Thyroid gland (tissue), 4 donors: ENCODE data around the gene HID1. TPM values are rescaled to one million over a fixed set of nuclear protein-coding genes. Genes with fewer than 3 reads are reported as not detected.

Experiments
- DNase-seq, 2 donors: peaks; one replicate each; pipeline ENCODE4 v3.0.0-alpha.2; 2019
- H3K27ac ChIP-seq, 3 donors: fragments of 200-600 bp; sonication (generic); 1 replicate in 2 of 3; 2 replicates in 1 of 3; pipeline ENCODE4 v1.5.1; 2016 to 2019; ENCODE audit warnings: mild to moderate bottlenecking in 1 of 3, moderate library complexity in 1 of 3
- H3K27me3 ChIP-seq: fragments of 200-600 bp; sonication (generic); one replicate; pipeline ENCODE4 v1.5.1; 2019
- H3K36me3 ChIP-seq, 2 donors: fragments of 200-600 bp; sonication (generic); one replicate each; pipeline ENCODE4 v1.5.1; 2016 to 2019
- H3K4me1 ChIP-seq, 2 donors: fragments of 200-600 bp; sonication (generic); one replicate each; pipeline ENCODE4 v1.5.1; 2017 to 2019
- H3K4me3 ChIP-seq, 3 donors: fragments of 200-600 bp; sonication (generic); replicated peaks in 1 of 3; 1 replicate in 2 of 3; 2 replicates in 1 of 3; pipeline ENCODE4 v1.5.1; 2016; ENCODE audit warnings: mild to moderate bottlenecking in 1 of 3
- H3K9me3 ChIP-seq: fragments of 200-600 bp; sonication (generic); one replicate; pipeline ENCODE4 v1.5.1; 2017
- POLR2A ChIP-seq, 2 donors: fragments of 450-650 bp; IDR thresholded peaks; one replicate each; pipeline ENCODE4 v1.6.1; 2017; ENCODE audit warnings: antibody characterized with exemption in 2 of 2, mild to moderate bottlenecking in 2 of 2, moderate library complexity in 1 of 2
- WGBS, 2 donors: methylation state at CpG; one replicate each; pipeline ENCODE4 v1.1.5; 2017; 5-methylcytosine and 5-hydroxymethylcytosine counted together
- intact Hi-C: fragments of 100-400 bp; cut with DNase I; formaldehyde crosslinking; loops from one replicate; pipeline ENCODE4 v1.15.1; 2023
- total RNA-seq, 4 donors: library from RNA; depleted of rRNA; stranded (reverse); fragments of >200 nt; gene quantifications; one replicate each; pipeline ENCODE4 v1.2.3, GENCODE V29; 2016
- TF ChIP-seq, protein P1 (sequence below), 6 experiments: fragments of 200-600 bp in 3 of 6; fragments of 450-650 bp in 3 of 6; sonication (generic) in 3 of 6; IDR thresholded peaks; one replicate each; pipeline ENCODE4 v1.5.1; 2016 to 2019; ENCODE audit warnings: antibody characterized with exemption in 6 of 6, mild to moderate bottlenecking in 2 of 6, inconsistent platforms in 1 of 6, moderate library complexity in 1 of 6

HID1 gene
- 10 to 100 TPM; 19.4 to 27.4 (median 21.3) TPM for total RNA-seq

GRCh38 chr17:74972107-74972972, at the start of gene HID1:
HID1 (minus strand) TSS chr17:74972759; CDS start chr17:74972656, 103 bp downstream.
- Histone ChIP-seq H3K27ac (peak within 1 kb of the TSS in 2 of 3 donors; percentile 20 to 40), H3K36me3 (no peaks in the 10 kb centered on the region), H3K27me3 (no peaks in the 10 kb centered on the region), H3K4me1 (peaks cover 3 to 18% of the 10 kb centered on the region in 2 donors), H3K9me3 (no peaks in the 10 kb centered on the region), H3K4me3 (peak within 1 kb of the TSS; percentile 41 to 74 (median 58))
- intact Hi-C loops, result no loop called here
- TF ChIP-seq POLR2A (IDR thresholded peaks at IDR 0.05), result peak in 1 of 2 donors; percentile 26
- TF ChIP-seq, protein P1, sequence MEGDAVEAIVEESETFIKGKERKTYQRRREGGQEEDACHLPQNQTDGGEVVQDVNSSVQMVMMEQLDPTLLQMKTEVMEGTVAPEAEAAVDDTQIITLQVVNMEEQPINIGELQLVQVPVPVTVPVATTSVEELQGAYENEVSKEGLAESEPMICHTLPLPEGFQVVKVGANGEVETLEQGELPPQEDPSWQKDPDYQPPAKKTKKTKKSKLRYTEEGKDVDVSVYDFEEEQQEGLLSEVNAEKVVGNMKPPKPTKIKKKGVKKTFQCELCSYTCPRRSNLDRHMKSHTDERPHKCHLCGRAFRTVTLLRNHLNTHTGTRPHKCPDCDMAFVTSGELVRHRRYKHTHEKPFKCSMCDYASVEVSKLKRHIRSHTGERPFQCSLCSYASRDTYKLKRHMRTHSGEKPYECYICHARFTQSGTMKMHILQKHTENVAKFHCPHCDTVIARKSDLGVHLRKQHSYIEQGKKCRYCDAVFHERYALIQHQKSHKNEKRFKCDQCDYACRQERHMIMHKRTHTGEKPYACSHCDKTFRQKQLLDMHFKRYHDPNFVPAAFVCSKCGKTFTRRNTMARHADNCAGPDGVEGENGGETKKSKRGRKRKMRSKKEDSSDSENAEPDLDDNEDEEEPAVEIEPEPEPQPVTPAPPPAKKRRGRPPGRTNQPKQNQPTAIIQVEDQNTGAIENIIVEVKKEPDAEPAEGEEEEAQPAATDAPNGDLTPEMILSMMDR (IDR thresholded peaks at IDR 0.05), result no peak
- DNase-seq, result peak; percentile 70 to 74
- 0 to 1% methylated on average over 21 to 25 of the region's 95 CpGs for WGBS, 2 donors

- no peak for DNase-seq
- 92 to 94% methylated on average over 19 of the region's 19 CpGs for WGBS, 2 donors
- Histone ChIP-seq H3K27me3 (no peaks in the 10 kb centered on the region), H3K9me3 (no peaks in the 10 kb centered on the region), H3K27ac (no peak overlapping the region), H3K4me3 (no peak overlapping the region), H3K36me3 (peaks cover 13 to 18% of the 10 kb centered on the region in 2 donors), H3K4me1 (no peaks in the 10 kb centered on the region)
- TF ChIP-seq, protein P1 (IDR thresholded peaks at IDR 0.05), result no peak
- no peak for TF ChIP-seq POLR2A (IDR thresholded peaks at IDR 0.05)
- intact Hi-C loops, result no loop called here
Observed at GRCh38 chr17:75020331-75021110, 48.0 kb upstream of the HID1 start.

DNA sequence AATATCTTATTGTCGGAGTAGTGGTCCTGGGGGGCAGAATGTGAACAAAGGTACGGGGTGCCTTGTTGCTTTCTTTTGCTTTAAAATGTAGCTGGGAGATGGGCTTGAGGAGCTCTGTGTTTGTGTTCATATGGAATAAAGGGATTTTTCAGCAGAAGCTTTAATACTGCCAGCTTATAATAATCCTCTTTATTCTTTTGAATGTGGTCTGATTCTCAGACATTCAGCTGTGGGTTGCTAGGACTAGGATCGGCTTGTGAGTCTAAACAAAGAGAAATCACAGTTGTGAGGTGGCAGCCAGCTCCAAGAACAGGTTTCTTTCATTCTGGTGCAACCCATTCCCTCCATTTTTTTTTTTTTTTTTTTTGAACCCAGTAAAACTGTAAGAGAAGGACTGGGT, 47.2 kb upstream of the HID1 start:
- H3K36me3 ChIP-seq, result peaks cover 13 to 18% of the 10 kb centered on the region in 2 donors
- TF ChIP-seq, protein P1 (IDR thresholded peaks at IDR 0.05), result no peak
- TF ChIP-seq POLR2A (IDR thresholded peaks at IDR 0.05), result no peak
- no peak overlapping the region for H3K27ac ChIP-seq
- H3K4me3 ChIP-seq, result no peak overlapping the region
- no peaks in the 10 kb centered on the region for H3K27me3 ChIP-seq
- H3K4me1 ChIP-seq, result no peaks in the 10 kb centered on the region
- intact Hi-C loops, result no loop called here
- no peaks in the 10 kb centered on the region for H3K9me3 ChIP-seq
- DNase-seq, result no peak
- 96 to 97% methylated on average over 3 of the region's 3 CpGs for WGBS, 2 donors

DNA sequence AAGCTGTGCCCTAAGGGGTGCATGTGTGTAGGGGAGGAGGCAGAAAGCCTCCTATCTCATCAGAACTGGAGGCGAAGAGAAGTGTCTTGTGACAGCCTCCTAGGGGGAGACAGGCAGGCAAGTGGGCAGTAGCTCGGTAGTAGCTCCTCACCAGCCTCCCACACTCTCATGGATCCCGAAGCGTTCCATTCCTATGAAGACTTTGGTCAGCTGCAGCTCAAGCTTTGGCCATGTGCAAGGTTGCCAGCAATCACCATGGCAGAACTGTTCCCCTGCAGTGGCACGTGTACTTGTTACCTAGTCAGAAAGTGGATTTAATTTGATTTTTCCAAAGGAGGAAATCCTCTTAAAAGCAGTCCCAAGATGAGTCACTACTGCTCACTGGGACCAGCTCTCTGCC, 46.6 kb upstream of the HID1 start:
- H3K27ac ChIP-seq, result no peak overlapping the region
- 86 to 91% methylated on average over 5 of the region's 5 CpGs for WGBS, 2 donors
- intact Hi-C loops, result no loop called here

More for the DNA sequence above, 46.6 kb upstream of the HID1 start:
- H3K4me1 ChIP-seq, result no peaks in the 10 kb centered on the region
- H3K9me3 ChIP-seq, result no peaks in the 10 kb centered on the region
- no peaks in the 10 kb centered on the region for H3K27me3 ChIP-seq
- TF ChIP-seq, protein P1 (IDR thresholded peaks at IDR 0.05), result no peak
- TF ChIP-seq POLR2A (IDR thresholded peaks at IDR 0.05), result no peak
- H3K4me3 ChIP-seq, result no peak overlapping the region
- peaks cover 13 to 18% of the 10 kb centered on the region in 2 donors for H3K36me3 ChIP-seq
- no peak for DNase-seq
